Natural killer cell (primary cell): ENCODE results near the gene STXBP1. TPM values are rescaled to one million over a fixed set of nuclear protein-coding genes. Genes with fewer than 3 reads are reported as not detected.

Experiments
- ATAC-seq, 3 donors: fragments of 150-1000 bp in 2 of 3; fragments of 200-7000 bp in 1 of 3; cut with Tn5 transposase; 1 replicate in 1 of 3; 2 replicates in 2 of 3; pipeline ENCODE4 v1.10.0; 2021; ENCODE audit warnings: mild to moderate bottlenecking in 2 of 3, moderate library complexity in 2 of 3
- DNase-seq, 2 donors: peaks; one replicate each; pipeline versions ENCODE4 v3.0.0 to v3.0.0-alpha.2; 2013 to 2021; ENCODE audit warnings: mixed read lengths in 1 of 2
- H3K27ac ChIP-seq: one replicate; pipeline ENCODE4 v1.5.1; 2013; ENCODE audit warnings: mild to moderate bottlenecking, low read length
- H3K27me3 ChIP-seq: one replicate; pipeline ENCODE4 v1.6.1; 2013; ENCODE audit warnings: low read length; ENCODE audit not compliant: control insufficient read depth, insufficient read depth
- H3K36me3 ChIP-seq: one replicate; pipeline ENCODE4 v1.6.1; 2013; ENCODE audit warnings: low read length; ENCODE audit not compliant: control insufficient read depth, insufficient read depth
- H3K4me1 ChIP-seq: one replicate; pipeline ENCODE4 v1.6.1; 2013; ENCODE audit warnings: low read length; ENCODE audit not compliant: control insufficient read depth, insufficient read depth
- H3K4me3 ChIP-seq: one replicate; pipeline ENCODE4 v1.5.1; 2013; ENCODE audit warnings: low read length
- H3K9me3 ChIP-seq: one replicate; pipeline ENCODE4 v1.6.1; 2013; ENCODE audit warnings: low read length; ENCODE audit not compliant: control insufficient read depth, insufficient read depth
- H3K27ac Mint-ChIP-seq, 2 donors: one replicate each; pipeline ENCODE4 v1.8.0; 2022; ENCODE audit warnings: mild to moderate bottlenecking in 2 of 2, mixed read lengths in 2 of 2, moderate library complexity in 1 of 2
- H3K27me3 Mint-ChIP-seq, 2 donors: one replicate each; pipeline ENCODE4 v1.8.0; 2022; ENCODE audit warnings: low read depth in 2 of 2, mixed read lengths in 2 of 2
- H3K36me3 Mint-ChIP-seq: one replicate; pipeline ENCODE4 v1.8.0; 2022; ENCODE audit warnings: mixed read lengths
- H3K4me1 Mint-ChIP-seq, 2 donors: one replicate each; pipeline ENCODE4 v1.8.0; 2022; ENCODE audit warnings: mixed read lengths in 2 of 2
- H3K4me3 Mint-ChIP-seq: one replicate; pipeline ENCODE4 v1.8.0; 2022; ENCODE audit warnings: mild to moderate bottlenecking, moderate library complexity, mixed read lengths
- H3K9me3 Mint-ChIP-seq, 2 donors: one replicate each; pipeline ENCODE4 v1.8.0; 2022; ENCODE audit warnings: mixed read lengths in 2 of 2
- CTCF ChIP-seq: fragments of 200-600 bp; IDR thresholded peaks from one replicate; pipeline ENCODE4 v1.8.0; 2022; ENCODE audit warnings: antibody characterized with exemption
- WGBS: methylation state at CpG from one replicate; pipeline ENCODE4 v1.1.7; 2013; ENCODE audit warnings: missing lambda C conversion rate; ENCODE audit not compliant: insufficient coverage; 5-methylcytosine and 5-hydroxymethylcytosine counted together
- intact Hi-C: fragments of 100-400 bp; cut with micrococcal nuclease; formaldehyde crosslinking; loops from one replicate; pipeline ENCODE4 v1.14.2; 2022
- total RNA-seq, 4 donors: library from RNA; stranded (reverse); fragments of 120-200 nt in 1 of 4; gene quantifications; one replicate each; pipeline versions ENCODE4 v1.2.3 to v1.2.4, GENCODE V29; 2013 to 2022

Gene STXBP1
- total RNA-seq, 3 donors from 2014 or later (not counting 1 experiment from before 2014, with no cell fraction given): 0.97 to 1.8 (median 1.6) TPM

DNA sequence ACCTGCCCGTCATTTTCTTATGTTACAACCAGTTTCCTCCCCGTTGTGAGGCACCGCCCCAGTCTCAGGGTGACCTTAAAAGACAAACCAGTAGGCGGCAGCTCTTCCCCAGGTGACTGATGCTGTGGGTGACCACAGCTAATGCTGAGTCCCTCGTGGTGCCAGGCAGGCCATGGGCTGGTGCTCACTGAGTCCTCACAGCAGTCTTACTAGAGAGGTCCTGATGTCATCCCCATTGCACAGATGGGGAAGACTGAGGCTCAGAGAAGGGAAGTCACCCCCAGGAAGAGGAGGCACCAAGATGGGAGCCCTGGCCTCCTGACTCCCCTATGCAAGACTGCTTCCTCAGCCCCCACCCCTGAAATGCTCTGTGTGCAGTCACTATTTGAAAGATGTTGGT lies 95.7 kb downstream of the STXBP1 start:
- Mint-ChIP-seq H3K27ac (no peak overlapping the region), H3K27me3 (no peaks in the 10 kb centered on the region)
- intact Hi-C loops: no loop called here

DNA sequence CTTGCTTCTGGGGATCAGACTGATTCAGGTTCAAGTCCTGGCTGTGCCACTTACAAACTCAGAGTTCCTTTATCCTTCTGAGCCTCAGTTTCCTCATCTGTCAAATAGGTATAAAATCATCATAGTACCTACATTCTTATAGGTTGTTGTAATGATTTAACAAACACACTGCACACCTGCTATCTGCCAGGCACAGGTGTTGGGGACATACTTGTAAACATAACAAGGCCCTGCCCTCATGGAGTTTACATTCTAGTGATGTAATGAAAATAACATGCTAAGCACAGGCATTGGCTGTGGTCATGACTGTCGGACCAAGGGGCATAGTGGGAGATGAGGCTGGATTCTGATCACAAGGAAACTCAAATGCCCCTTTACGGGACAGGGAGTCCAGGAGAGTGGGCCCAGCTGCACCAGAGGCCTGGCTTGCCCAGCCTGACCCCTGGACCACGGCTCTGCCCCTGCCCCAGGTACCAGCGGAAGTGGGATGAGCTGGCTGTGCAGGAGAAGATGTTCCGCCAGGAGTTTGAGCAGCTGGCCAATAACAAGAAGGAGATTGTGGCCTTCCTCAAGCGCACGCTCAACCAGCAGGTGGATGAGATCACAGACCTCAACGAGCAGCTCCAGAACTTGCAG lies 97.0 kb downstream of the STXBP1 start:
- Histone ChIP-seq H3K36me3 (no peaks in the 10 kb centered on the region), H3K4me1 (peaks cover 29% of the 10 kb centered on the region), H3K9me3 (no peaks in the 10 kb centered on the region), H3K27ac (no peak overlapping the region), H3K27me3 (no peaks in the 10 kb centered on the region), H3K4me3 (no peak overlapping the region)
- H3K36me3 Mint-ChIP-seq: no peaks in the 10 kb centered on the region
- DNase-seq: no peak
- intact Hi-C loops: no loop called here
- peaks cover 20 to 28% of the 10 kb centered on the region in 2 donors for H3K4me1 Mint-ChIP-seq
- no peaks in the 10 kb centered on the region for H3K9me3 Mint-ChIP-seq
- no peak for ATAC-seq
- no peak for TF ChIP-seq CTCF
- H3K4me3 Mint-ChIP-seq: no peak overlapping the region
- WGBS: 95% methylated on average over 8 of the region's 8 CpGs
- no peaks in the 10 kb centered on the region for H3K27me3 Mint-ChIP-seq
- no peak overlapping the region for H3K27ac Mint-ChIP-seq

More for the DNA sequence above, 95.7 kb downstream of the STXBP1 start:
- no peak overlapping the region for H3K27ac ChIP-seq
- peaks cover 26% of the 10 kb centered on the region for H3K4me1 ChIP-seq
- no peaks in the 10 kb centered on the region for H3K9me3 Mint-ChIP-seq
- no peak for TF ChIP-seq CTCF
- H3K4me3 ChIP-seq: no peak overlapping the region
- no peaks in the 10 kb centered on the region for H3K36me3 Mint-ChIP-seq
- H3K36me3 ChIP-seq: no peaks in the 10 kb centered on the region
- no peak overlapping the region for H3K4me3 Mint-ChIP-seq
- peak in 1 of 2 donors; percentile 74 for DNase-seq
- ATAC-seq: peak; percentile 53 to 80 (median 77)
- H3K4me1 Mint-ChIP-seq: peaks cover 20 to 28% of the 10 kb centered on the region in 2 donors
- WGBS: 39% methylated on average over 5 of the region's 5 CpGs
- H3K27me3 ChIP-seq: no peaks in the 10 kb centered on the region
- H3K9me3 ChIP-seq: no peaks in the 10 kb centered on the region

DNA sequence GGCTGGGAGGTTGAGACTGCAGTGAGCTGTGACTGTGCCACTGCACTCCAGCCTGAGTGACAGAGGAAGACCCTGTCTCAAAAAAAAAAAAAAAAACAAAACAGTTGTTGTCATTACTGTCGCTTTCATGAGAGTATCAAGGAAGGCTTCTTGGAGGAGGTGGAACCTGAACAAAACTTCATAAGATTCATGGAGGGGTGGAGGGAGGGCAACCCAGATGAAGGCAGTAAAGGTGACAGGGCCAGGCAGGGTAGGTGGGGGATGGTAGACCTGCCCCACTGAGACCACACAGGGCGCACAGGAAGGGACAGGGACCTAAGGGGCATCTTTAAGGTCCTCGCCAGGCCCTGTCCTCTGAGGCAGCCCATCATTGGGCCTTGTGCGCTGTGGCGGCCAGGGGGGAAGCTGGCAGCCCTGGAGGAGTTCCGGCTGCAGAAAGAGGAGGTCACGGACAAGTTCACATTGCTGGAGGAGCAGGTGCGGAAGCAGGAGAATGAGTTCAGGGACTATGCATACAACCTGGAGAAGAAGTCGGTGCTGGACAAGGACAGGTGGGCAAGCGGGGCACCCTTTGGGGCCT lies 98.2 kb downstream of the STXBP1 start:
- ATAC-seq (no peak), DNase-seq (no peak)
- WGBS: 98% methylated on average over 10 of the region's 10 CpGs
- H3K36me3 ChIP-seq: no peaks in the 10 kb centered on the region
- no peaks in the 10 kb centered on the region for H3K27me3 ChIP-seq
- no peak overlapping the region for H3K4me3 ChIP-seq
- Mint-ChIP-seq H3K9me3 (no peaks in the 10 kb centered on the region), H3K4me1 (peaks cover 21 to 34% of the 10 kb centered on the region in 2 donors), H3K27me3 (no peaks in the 10 kb centered on the region), H3K36me3 (no peaks in the 10 kb centered on the region), H3K27ac (no peak overlapping the region), H3K4me3 (no peak overlapping the region)
- peaks cover 39% of the 10 kb centered on the region for H3K4me1 ChIP-seq
- TF ChIP-seq CTCF: no peak
- intact Hi-C loops: no loop called here
- H3K27ac ChIP-seq: no peak overlapping the region
- no peaks in the 10 kb centered on the region for H3K9me3 ChIP-seq
